SU-DHL-6 (cell line): ENCODE measurements around the gene FAM76A.

Experiments
- EZH2phosphoT487 ChIP-seq: fragments of 200-600 bp; sonication (generic), shearing (Covaris generic); conservative IDR thresholded peaks from 2 replicates; pipeline ENCODE4 v1.6.1; 2018; ENCODE audit warnings: mild to moderate bottlenecking, antibody characterized with exemption, low read length, moderate library complexity, mixed read lengths
- TF ChIP-seq, protein P1 (sequence below): fragments of 200-600 bp; sonication (generic); IDR thresholded peaks from one replicate; pipeline ENCODE4 v1.5.1; 2017; ENCODE audit warnings: antibody characterized with exemption, mild to moderate bottlenecking, low read length, moderate library complexity; ENCODE audit not compliant: insufficient read depth, poor library complexity, severe bottlenecking

DNA sequence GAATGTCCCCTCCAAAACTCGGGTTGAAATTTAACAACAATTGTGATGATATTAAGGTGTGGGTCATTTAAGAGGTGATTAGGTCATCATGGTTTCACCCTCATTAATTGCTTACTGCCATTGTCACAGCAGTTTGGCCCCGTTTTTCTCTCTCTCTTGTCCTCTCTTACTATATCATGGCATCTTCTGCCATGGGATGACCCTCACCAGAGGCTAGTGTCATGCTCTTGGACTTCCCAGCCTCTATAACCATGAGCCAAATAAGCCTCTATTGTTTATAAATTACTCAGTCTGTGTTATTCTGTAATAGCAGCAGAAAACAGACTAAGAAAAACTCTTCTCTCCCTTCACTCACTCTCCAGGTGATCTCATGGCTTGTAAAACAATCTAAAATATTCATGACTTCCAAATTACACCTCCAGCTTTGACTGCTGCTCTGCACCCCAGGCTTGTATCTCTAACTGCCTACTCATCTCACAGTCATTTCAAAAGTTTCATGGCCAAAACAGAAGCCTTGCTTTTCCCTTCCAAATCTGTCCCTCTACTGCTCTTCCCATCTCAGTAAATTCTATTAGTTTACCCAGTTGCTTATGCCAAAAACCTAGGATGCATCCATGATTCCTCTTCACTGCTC is 9.4 kb upstream of the FAM76A start:
- TF ChIP-seq, protein P1, sequence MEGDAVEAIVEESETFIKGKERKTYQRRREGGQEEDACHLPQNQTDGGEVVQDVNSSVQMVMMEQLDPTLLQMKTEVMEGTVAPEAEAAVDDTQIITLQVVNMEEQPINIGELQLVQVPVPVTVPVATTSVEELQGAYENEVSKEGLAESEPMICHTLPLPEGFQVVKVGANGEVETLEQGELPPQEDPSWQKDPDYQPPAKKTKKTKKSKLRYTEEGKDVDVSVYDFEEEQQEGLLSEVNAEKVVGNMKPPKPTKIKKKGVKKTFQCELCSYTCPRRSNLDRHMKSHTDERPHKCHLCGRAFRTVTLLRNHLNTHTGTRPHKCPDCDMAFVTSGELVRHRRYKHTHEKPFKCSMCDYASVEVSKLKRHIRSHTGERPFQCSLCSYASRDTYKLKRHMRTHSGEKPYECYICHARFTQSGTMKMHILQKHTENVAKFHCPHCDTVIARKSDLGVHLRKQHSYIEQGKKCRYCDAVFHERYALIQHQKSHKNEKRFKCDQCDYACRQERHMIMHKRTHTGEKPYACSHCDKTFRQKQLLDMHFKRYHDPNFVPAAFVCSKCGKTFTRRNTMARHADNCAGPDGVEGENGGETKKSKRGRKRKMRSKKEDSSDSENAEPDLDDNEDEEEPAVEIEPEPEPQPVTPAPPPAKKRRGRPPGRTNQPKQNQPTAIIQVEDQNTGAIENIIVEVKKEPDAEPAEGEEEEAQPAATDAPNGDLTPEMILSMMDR = no peak
- TF ChIP-seq EZH2phosphoT487 = no peak
